ENCODE data around the gene PHLDB3.

GRCh38 chr19:43460362-43461016 lies 44.1 kb downstream of the PHLDB3 start:
- TF ChIP-seq POLR2AphosphoS5 (IDR thresholded peaks at IDR 0.05; ENCODE audit: low read depth, low read length) (no peak), CTCF (IDR thresholded peaks at IDR 0.05) (no peak)

Data from Panc1 (cell line).